HepG2 (cell line): ENCODE measurements around the gene TJAP1. TPM values are rescaled to one million over a fixed set of nuclear protein-coding genes. Genes with fewer than 3 reads are reported as not detected.

ENCODE experiments used
- ATF2 ChIP-seq: sonication (generic); formaldehyde crosslinking; IDR thresholded peaks from 2 replicates; pipeline ENCODE4 v1.4.0; 2020; ENCODE audit warnings: missing genetic modification reagents
- ATF7-NPFF ChIP-seq: sonication (generic); formaldehyde crosslinking; IDR thresholded peaks from 2 replicates; pipeline ENCODE4 v1.8.1; 2023; ENCODE audit warnings: mild to moderate bottlenecking, low read depth, missing genetic modification reagents, moderate library complexity
- CCAR2 ChIP-seq: fragments of 200-400 bp; formaldehyde crosslinking; optimal IDR thresholded peaks from 2 replicates; pipeline ENCODE3; 2018; ENCODE audit warnings: low read depth, mild to moderate bottlenecking, low read length, moderate library complexity
- DR1 ChIP-seq: sonication (generic); formaldehyde crosslinking; IDR thresholded peaks from 2 replicates; pipeline ENCODE4 v1.8.0; 2021; ENCODE audit warnings: mild to moderate bottlenecking, missing genetic modification reagents, inconsistent platforms
- EP300 ChIP-seq, 3 experiments: sonication (generic) in 1 of 3; formaldehyde crosslinking in 1 of 3; IDR thresholded peaks; 2 replicates each; pipeline versions ENCODE4 v1.5.1 to v1.6.1; 2011 to 2020; ENCODE audit warnings: low read depth in 2 of 3, low read length in 2 of 3, borderline replicate concordance in 1 of 3, improper control_type of control experiment in 1 of 3, mild to moderate bottlenecking in 1 of 3, missing genetic modification reagents in 1 of 3, moderate library complexity in 1 of 3
- FOXK1 ChIP-seq: sonication (generic); formaldehyde crosslinking; IDR thresholded peaks from 2 replicates; pipeline ENCODE4 v1.4.0; 2020; ENCODE audit warnings: low read depth, missing genetic modification reagents, borderline replicate concordance
- NBN ChIP-seq: fragments of 450-650 bp; conservative IDR thresholded peaks from 2 replicates; pipeline ENCODE4 v1.6.1; 2017
- NR2F2 ChIP-seq: IDR thresholded peaks from 2 replicates; pipeline ENCODE4 v1.6.1; 2012; ENCODE audit warnings: low read depth, inconsistent platforms, borderline replicate concordance
- PBX2 ChIP-seq: IDR thresholded peaks from 2 replicates; pipeline ENCODE4 v1.6.1; 2016; ENCODE audit warnings: control low read depth
- RNF2 ChIP-seq: fragments of 450-650 bp; conservative IDR thresholded peaks from 2 replicates; pipeline ENCODE4 v1.6.1; 2016; ENCODE audit warnings: low read depth
- SATB2 ChIP-seq: sonication (generic); formaldehyde crosslinking; IDR thresholded peaks from 2 replicates; pipeline ENCODE4 v1.5.0; 2020; ENCODE audit warnings: missing genetic modification reagents
- SPEN ChIP-seq: sonication (generic); formaldehyde crosslinking; IDR thresholded peaks from 2 replicates; pipeline ENCODE4 v1.5.1; 2020; ENCODE audit warnings: low read depth, mild to moderate bottlenecking, missing genetic modification reagents
- SRY ChIP-seq: sonication (generic); formaldehyde crosslinking; IDR thresholded peaks from 2 replicates; pipeline ENCODE4 v1.8.0; 2022; ENCODE audit warnings: mild to moderate bottlenecking, missing genetic modification reagents
- TGIF2 ChIP-seq: IDR thresholded peaks from 2 replicates; pipeline ENCODE4 v1.6.1; 2016; ENCODE audit warnings: control low read depth, missing compliant biosample characterization
- ZBTB20 ChIP-seq: sonication (generic); formaldehyde crosslinking; IDR thresholded peaks from 2 replicates; pipeline ENCODE4 v1.8.1; 2023; ENCODE audit warnings: missing genetic modification reagents, low read depth, mild to moderate bottlenecking, borderline replicate concordance
- ZGPAT ChIP-seq: IDR thresholded peaks from 2 replicates; pipeline ENCODE4 v1.6.1; 2016; ENCODE audit warnings: mild to moderate bottlenecking
- ZNF557 ChIP-seq: sonication (generic); formaldehyde crosslinking; IDR thresholded peaks from 2 replicates; pipeline ENCODE4 v1.4.0; 2020; ENCODE audit warnings: missing genetic modification reagents
- ZSCAN31 ChIP-seq: sonication (generic); formaldehyde crosslinking; IDR thresholded peaks from 2 replicates; pipeline ENCODE4 v1.5.0; 2020; ENCODE audit warnings: low read depth, mild to moderate bottlenecking, missing genetic modification reagents
- polyA plus RNA-seq, 8 experiments: library from polyadenylated mRNA; depleted of rRNA in 3 of 8; stranded (reverse) in 7 of 8; unstranded in 1 of 8; fragments of >200 nt; fragmentation: Illumina TruSeq in 4 of 8; extraction: Trizol in 4 of 8; gene quantifications; 2 replicates each; pipeline versions ENCODE4 v1.2.1 to v1.2.3, GENCODE V29; 2011 to 2016; ENCODE audit warnings: low read depth in 4 of 8, missing spikeins in 1 of 8, mixed read lengths in 1 of 8; ENCODE audit not compliant: insufficient read depth in 1 of 8
- total RNA-seq, 5 experiments: library from RNA; depleted of rRNA; stranded (reverse); fragments of >200 nt; fragmentation: Illumina TruSeq; extraction: Trizol; gene quantifications; 2 replicates each; pipeline ENCODE4 v1.2.3, GENCODE V29; 2016; ENCODE audit warnings: low read depth in 1 of 5

TJAP1 gene
- total and polyA plus RNA-seq, 2 of the 13 experiments (the other 11 are each of a cell fraction or from before 2014, with no cell fraction given): 15.7 to 41.6 TPM

- 0 out of 2 replicates have a peak, but pooled peaks have one; percentile 24 for TF ChIP-seq PBX2
- peak; percentile 77 for TF ChIP-seq SPEN (CRISPR knock-in tag)
- TF ChIP-seq TGIF2: peak; percentile 61; the same call in 1 of the 2 replicates
- TF ChIP-seq ZNF557 (CRISPR knock-in tag): 0 out of 2 replicates have a peak, but pooled peaks have one; percentile 34
- peak; percentile 51; the same call in 1 of the 2 replicates for TF ChIP-seq ZGPAT
- TF ChIP-seq ZSCAN31 (CRISPR knock-in tag): 0 out of 2 replicates have a peak, but pooled peaks have one; percentile 48
- no peak for TF ChIP-seq DR1
- no peak for TF ChIP-seq ATF2 (CRISPR knock-in tag)
- TF ChIP-seq ATF7-NPFF: 0 out of 2 replicates have a peak, but pooled peaks have one; percentile 48
- no peak for TF ChIP-seq SRY (CRISPR knock-in tag)
- no peak for TF ChIP-seq NBN
- TF ChIP-seq FOXK1 (CRISPR knock-in tag): peak; percentile 82; the same call in 1 of the 2 replicates
- peak in 1 of 2 experiments; percentile 52; a peak in 1 of 4 replicates for TF ChIP-seq EP300 (IDR thresholded peaks at IDR 0.05; ENCODE audit: low read depth in 2 of 2, low read length in 2 of 2)
- TF ChIP-seq EP300 (CRISPR knock-in tag; IDR thresholded peaks at IDR 0.05; ENCODE audit: borderline replicate concordance): no peak
- TF ChIP-seq ZBTB20 (CRISPR knock-in tag): peak; percentile 51; the same call in 1 of the 2 replicates
- TF ChIP-seq NR2F2: peak; percentile 57
- no peak for TF ChIP-seq SATB2 (CRISPR knock-in tag)
- TF ChIP-seq CCAR2: no peak
- TF ChIP-seq RNF2: no peak
These were observed 11.4 kb downstream of the TJAP1 start (continued) for GRCh38 chr6:43488667-43489276.
